ENCODE data around the gene SLC66A2. TPM values are rescaled to one million over a fixed set of nuclear protein-coding genes. Genes with fewer than 3 reads are reported as not detected.
"Not testable (repeated sequence)": the region's sequence is repeated elsewhere in the genome, so short reads cannot be mapped to it uniquely, and the experiment has no call there.

Gene SLC66A2
- total RNA-seq, 1 experiment from 2014 or later = 13.0 TPM

GRCh38 chr18:79960161-79960801, 8.8 kb upstream of the SLC66A2 start:
- H3K23me2 ChIP-seq (ENCODE audit: insufficient read length, low read depth, low read length, poor library complexity, severe bottlenecking); H4K8ac ChIP-seq (replicated peaks; ENCODE audit: insufficient read length, low read depth, low read length); H2AFZ ChIP-seq (ENCODE audit: low read length); H2BK12ac ChIP-seq (ENCODE audit: insufficient read length, low read depth, low read length); H3K9me3 Mint-ChIP-seq; H2AK5ac ChIP-seq (ENCODE audit: insufficient read length, low read length); H4K91ac ChIP-seq (ENCODE audit: insufficient read length, low read depth, low read length); H3K27ac ChIP-seq (ENCODE audit: insufficient read length, low read depth, low read length); H3K23ac ChIP-seq (ENCODE audit: insufficient read length, low read depth, low read length); H3K36me3 Mint-ChIP-seq (ENCODE audit: insufficient read depth in 1 of 3, low read depth in 3 of 3); H4K5ac ChIP-seq (ENCODE audit: insufficient read length, low read depth, low read length); H3T11ph ChIP-seq (ENCODE audit: low read length); H3K4me1 ChIP-seq (ENCODE audit: insufficient read depth, low read length); H3K18ac ChIP-seq (ENCODE audit: insufficient read length, low read depth, low read length); H3K14ac ChIP-seq (ENCODE audit: insufficient read depth, low read length); H3K79me1 ChIP-seq (ENCODE audit: insufficient read depth, low read depth, low read length, poor library complexity, severe bottlenecking); H2BK5ac ChIP-seq (ENCODE audit: insufficient read length, low read length); H3K9me3 ChIP-seq (ENCODE audit: control insufficient read depth, low read depth, low read length); H3K56ac ChIP-seq (ENCODE audit: insufficient read length, low read depth, low read length); H4K20me1 ChIP-seq (ENCODE audit: control insufficient read depth, insufficient read depth, insufficient read length); H2BK20ac ChIP-seq (ENCODE audit: low read depth, low read length, poor library complexity, severe bottlenecking); H3K79me2 ChIP-seq (ENCODE audit: insufficient read depth, low read length); H2BK120ac ChIP-seq (ENCODE audit: low read depth, low read length, poor library complexity, severe bottlenecking); H3K4ac ChIP-seq (ENCODE audit: low read depth, low read length); H3K9ac ChIP-seq (ENCODE audit: extremely low read depth, insufficient read length, low read length); H2BK15ac ChIP-seq (ENCODE audit: low read depth, low read length): not testable (repeated sequence)
- DNase-seq = peak; percentile 64
- peaks cover 35 to 37% of the 10 kb centered on the region in 2 experiments for H3K4me1 Mint-ChIP-seq
- TF ChIP-seq, protein P1, sequence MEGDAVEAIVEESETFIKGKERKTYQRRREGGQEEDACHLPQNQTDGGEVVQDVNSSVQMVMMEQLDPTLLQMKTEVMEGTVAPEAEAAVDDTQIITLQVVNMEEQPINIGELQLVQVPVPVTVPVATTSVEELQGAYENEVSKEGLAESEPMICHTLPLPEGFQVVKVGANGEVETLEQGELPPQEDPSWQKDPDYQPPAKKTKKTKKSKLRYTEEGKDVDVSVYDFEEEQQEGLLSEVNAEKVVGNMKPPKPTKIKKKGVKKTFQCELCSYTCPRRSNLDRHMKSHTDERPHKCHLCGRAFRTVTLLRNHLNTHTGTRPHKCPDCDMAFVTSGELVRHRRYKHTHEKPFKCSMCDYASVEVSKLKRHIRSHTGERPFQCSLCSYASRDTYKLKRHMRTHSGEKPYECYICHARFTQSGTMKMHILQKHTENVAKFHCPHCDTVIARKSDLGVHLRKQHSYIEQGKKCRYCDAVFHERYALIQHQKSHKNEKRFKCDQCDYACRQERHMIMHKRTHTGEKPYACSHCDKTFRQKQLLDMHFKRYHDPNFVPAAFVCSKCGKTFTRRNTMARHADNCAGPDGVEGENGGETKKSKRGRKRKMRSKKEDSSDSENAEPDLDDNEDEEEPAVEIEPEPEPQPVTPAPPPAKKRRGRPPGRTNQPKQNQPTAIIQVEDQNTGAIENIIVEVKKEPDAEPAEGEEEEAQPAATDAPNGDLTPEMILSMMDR (conservative IDR thresholded peaks at IDR 0.05) = 0 out of 3 replicates have a peak, but pooled peaks have one; percentile 11
- no CpG with 5 or more reads among the region's 12 CpGs for WGBS (ENCODE audit: extremely low coverage, insufficient read length, low lambda C conversion rate)
- H3K27me3 ChIP-seq (ENCODE audit: insufficient read depth, low read length) = peaks cover 33% of the 10 kb centered on the region
- H3K27me3 Mint-ChIP-seq (ENCODE audit: low read depth) = peaks cover 94% of the 10 kb centered on the region
- H3K27ac Mint-ChIP-seq = peak overlapping the region in 1 of 3 experiments; percentile 92; a peak in 2 of 7 replicates
- peak overlapping the region; percentile 24 for H3K4me2 ChIP-seq (ENCODE audit: insufficient read depth, insufficient read length, low read length)
- peak overlapping the region; percentile 39 to 63; a peak in 4 of 5 replicates for H3K4me3 Mint-ChIP-seq
